Peyer's patch (tissue), 4 donors: Measurements from ENCODE around the gene ISCA2. TPM values are rescaled to one million over a fixed set of nuclear protein-coding genes. Genes with fewer than 3 reads are reported as not detected.

Source experiments
- DNase-seq, 3 donors: peaks; one replicate each; pipeline ENCODE4 v3.0.0-alpha.2; 2017 to 2019
- H3K27ac ChIP-seq, 4 donors: fragments of 200-600 bp; sonication (generic); one replicate each; pipeline ENCODE4 v1.5.1; 2016 to 2019
- H3K27me3 ChIP-seq, 2 donors: fragments of 200-600 bp; sonication (generic); one replicate each; pipeline ENCODE4 v1.5.1; 2019
- H3K36me3 ChIP-seq, 3 donors: fragments of 200-600 bp; sonication (generic); one replicate each; pipeline ENCODE4 v1.5.1; 2016 to 2019
- H3K4me1 ChIP-seq, 4 donors: fragments of 200-600 bp; sonication (generic); one replicate each; pipeline ENCODE4 v1.5.1; 2016 to 2019
- H3K4me3 ChIP-seq, 4 donors: fragments of 200-600 bp; sonication (generic); 1 replicate in 3 of 4; 2 replicates in 1 of 4; pipeline ENCODE4 v1.5.1; 2016 to 2019; ENCODE audit warnings: mild to moderate bottlenecking in 1 of 4
- H3K9me3 ChIP-seq, 4 donors: fragments of 200-600 bp; sonication (generic); one replicate each; pipeline ENCODE4 v1.5.1; 2016 to 2019; ENCODE audit warnings: mild to moderate bottlenecking in 1 of 4
- POLR2A ChIP-seq, 2 donors: fragments of 450-650 bp; IDR thresholded peaks; one replicate each; pipeline ENCODE4 v1.5.1; 2017; ENCODE audit warnings: antibody characterized with exemption in 2 of 2, mild to moderate bottlenecking in 2 of 2, moderate library complexity in 2 of 2
- total RNA-seq, 4 donors: library from RNA; depleted of rRNA; stranded (reverse); fragments of >200 nt; gene quantifications; one replicate each; pipeline ENCODE4 v1.1.0, GENCODE V29; 2016
- TF ChIP-seq, protein P1 (sequence below), 6 experiments: fragments of 450-650 bp in 4 of 6; fragments of 200-600 bp in 2 of 6; sonication (generic) in 1 of 6; IDR thresholded peaks; one replicate each; pipeline ENCODE4 v1.5.1; 2017 to 2019; ENCODE audit warnings: antibody characterized with exemption in 6 of 6, mild to moderate bottlenecking in 3 of 6, moderate library complexity in 1 of 6

ISCA2 gene
- total RNA-seq, 4 donors from 2014 or later: 11.6 to 18.2 (median 15.8) TPM

GRCh38 chr14:74505831-74506230, 12.3 kb downstream of the ISCA2 start:
- peak in 2 of 3 donors; percentile 20 to 41 for DNase-seq
- Histone ChIP-seq H3K9me3 (no peaks in the 10 kb centered on the region), H3K36me3 (no peaks in the 10 kb centered on the region), H3K4me1 (no peaks in the 10 kb centered on the region), H3K27ac (no peak overlapping the region), H3K27me3 (no peaks in the 10 kb centered on the region), H3K4me3 (no peak overlapping the region)
- TF ChIP-seq, protein P1, sequence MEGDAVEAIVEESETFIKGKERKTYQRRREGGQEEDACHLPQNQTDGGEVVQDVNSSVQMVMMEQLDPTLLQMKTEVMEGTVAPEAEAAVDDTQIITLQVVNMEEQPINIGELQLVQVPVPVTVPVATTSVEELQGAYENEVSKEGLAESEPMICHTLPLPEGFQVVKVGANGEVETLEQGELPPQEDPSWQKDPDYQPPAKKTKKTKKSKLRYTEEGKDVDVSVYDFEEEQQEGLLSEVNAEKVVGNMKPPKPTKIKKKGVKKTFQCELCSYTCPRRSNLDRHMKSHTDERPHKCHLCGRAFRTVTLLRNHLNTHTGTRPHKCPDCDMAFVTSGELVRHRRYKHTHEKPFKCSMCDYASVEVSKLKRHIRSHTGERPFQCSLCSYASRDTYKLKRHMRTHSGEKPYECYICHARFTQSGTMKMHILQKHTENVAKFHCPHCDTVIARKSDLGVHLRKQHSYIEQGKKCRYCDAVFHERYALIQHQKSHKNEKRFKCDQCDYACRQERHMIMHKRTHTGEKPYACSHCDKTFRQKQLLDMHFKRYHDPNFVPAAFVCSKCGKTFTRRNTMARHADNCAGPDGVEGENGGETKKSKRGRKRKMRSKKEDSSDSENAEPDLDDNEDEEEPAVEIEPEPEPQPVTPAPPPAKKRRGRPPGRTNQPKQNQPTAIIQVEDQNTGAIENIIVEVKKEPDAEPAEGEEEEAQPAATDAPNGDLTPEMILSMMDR (IDR thresholded peaks at IDR 0.05): no peak
- TF ChIP-seq POLR2A (IDR thresholded peaks at IDR 0.05): no peak

GRCh38 chr14:74506411-74506851, 12.9 kb downstream of the ISCA2 start:
- Histone ChIP-seq H3K27me3 (no peaks in the 10 kb centered on the region), H3K4me3 (no peak overlapping the region), H3K27ac (no peak overlapping the region), H3K9me3 (no peaks in the 10 kb centered on the region), H3K4me1 (no peaks in the 10 kb centered on the region), H3K36me3 (no peaks in the 10 kb centered on the region)
- peak in 1 of 3 donors; percentile 22 for DNase-seq
- TF ChIP-seq POLR2A (IDR thresholded peaks at IDR 0.05): no peak
- TF ChIP-seq, protein P1 (IDR thresholded peaks at IDR 0.05): no peak

- Histone ChIP-seq H3K27me3 (no peaks in the 10 kb centered on the region), H3K27ac (no peak overlapping the region), H3K36me3 (no peaks in the 10 kb centered on the region), H3K4me1 (no peaks in the 10 kb centered on the region), H3K9me3 (no peaks in the 10 kb centered on the region), H3K4me3 (no peak overlapping the region)
- TF ChIP-seq, protein P1 (IDR thresholded peaks at IDR 0.05): no peak
- TF ChIP-seq POLR2A (IDR thresholded peaks at IDR 0.05): no peak
- peak in 2 of 3 donors; percentile 19 to 25 for DNase-seq
Observed at GRCh38 chr14:74507085-74507484, 13.5 kb downstream of the ISCA2 start.

GRCh38 chr14:74507840-74508239, 14.3 kb downstream of the ISCA2 start:
- TF ChIP-seq, protein P1 (IDR thresholded peaks at IDR 0.05): no peak
- TF ChIP-seq POLR2A (IDR thresholded peaks at IDR 0.05): no peak
- peak in 1 of 3 donors; percentile 37 for DNase-seq
- Histone ChIP-seq H3K27ac (no peak overlapping the region), H3K36me3 (no peaks in the 10 kb centered on the region), H3K4me3 (no peak overlapping the region), H3K4me1 (no peaks in the 10 kb centered on the region), H3K27me3 (no peaks in the 10 kb centered on the region), H3K9me3 (no peaks in the 10 kb centered on the region)

DNA sequence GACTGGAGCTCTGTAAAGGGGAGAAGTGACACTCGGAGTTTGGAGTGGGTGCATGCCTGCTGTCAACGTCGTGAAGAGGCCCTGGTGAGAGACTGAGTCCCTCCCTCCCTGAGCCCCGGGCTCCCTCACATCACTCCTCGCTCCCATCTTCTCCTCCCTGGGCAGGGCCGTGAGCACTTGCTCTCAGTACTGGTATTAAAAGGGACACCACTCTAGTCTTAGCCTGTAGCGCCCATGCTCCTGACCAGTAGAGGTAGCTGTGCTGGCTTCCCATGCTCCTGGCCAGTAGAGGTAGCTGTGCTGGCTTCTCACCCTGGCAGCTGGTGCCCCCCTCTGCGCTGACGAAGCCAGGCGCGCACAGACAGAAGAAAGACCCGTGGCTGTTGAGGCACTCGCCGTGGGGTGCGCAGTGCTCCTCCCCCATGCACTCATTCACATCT, 14.7 kb downstream of the ISCA2 start:
- Histone ChIP-seq H3K4me3 (no peak overlapping the region), H3K27ac (no peak overlapping the region), H3K36me3 (no peaks in the 10 kb centered on the region), H3K4me1 (no peaks in the 10 kb centered on the region), H3K27me3 (no peaks in the 10 kb centered on the region), H3K9me3 (no peaks in the 10 kb centered on the region)
- peak in 2 of 3 donors; percentile 29 to 33 for DNase-seq
- no peak for TF ChIP-seq POLR2A (IDR thresholded peaks at IDR 0.05)
- TF ChIP-seq, protein P1 (IDR thresholded peaks at IDR 0.05): no peak
